MG63 (cell line): ENCODE measurements around the gene MACROD2. TPM values are rescaled to one million over a fixed set of nuclear protein-coding genes. Genes with fewer than 3 reads are reported as not detected.
"Not testable (repeated sequence)": the region's sequence is repeated elsewhere in the genome, so short reads cannot be mapped to it uniquely, and the experiment has no call there.

Experiments
- DNase-seq: peaks from one replicate; pipeline ENCODE4 v3.0.0-alpha.2; 2020
- H3K27me3 ChIP-seq: fragments of 250-450 bp; sonication (Bioruptor Pico); 2 replicates; pipeline ENCODE4 v1.5.1; 2020; ENCODE audit warnings: mild to moderate bottlenecking, moderate library complexity
- H3K36me3 ChIP-seq: fragments of 250-450 bp; sonication (Bioruptor Pico); 2 replicates; pipeline ENCODE4 v1.5.1; 2020; ENCODE audit warnings: mild to moderate bottlenecking, moderate library complexity
- H3K4me3 ChIP-seq: fragments of 250-450 bp; sonication (Bioruptor Pico); 2 replicates; pipeline ENCODE4 v1.5.1; 2020; ENCODE audit warnings: mild to moderate bottlenecking, moderate library complexity
- H3K9me3 ChIP-seq: fragments of 250-450 bp; sonication (Bioruptor Pico); 2 replicates; pipeline ENCODE4 v1.5.1; 2020; ENCODE audit warnings: mild to moderate bottlenecking, moderate library complexity
- total RNA-seq: library from RNA; depleted of rRNA; stranded (reverse); fragments of >200 nt; shearing (Covaris generic); gene quantifications from 2 replicates; pipeline ENCODE4 v1.2.3, GENCODE V29; 2014; ENCODE audit warnings: low replicate concordance

Gene MACROD2
- total RNA-seq, 1 experiment from 2014 or later: 0.66 TPM

DNA sequence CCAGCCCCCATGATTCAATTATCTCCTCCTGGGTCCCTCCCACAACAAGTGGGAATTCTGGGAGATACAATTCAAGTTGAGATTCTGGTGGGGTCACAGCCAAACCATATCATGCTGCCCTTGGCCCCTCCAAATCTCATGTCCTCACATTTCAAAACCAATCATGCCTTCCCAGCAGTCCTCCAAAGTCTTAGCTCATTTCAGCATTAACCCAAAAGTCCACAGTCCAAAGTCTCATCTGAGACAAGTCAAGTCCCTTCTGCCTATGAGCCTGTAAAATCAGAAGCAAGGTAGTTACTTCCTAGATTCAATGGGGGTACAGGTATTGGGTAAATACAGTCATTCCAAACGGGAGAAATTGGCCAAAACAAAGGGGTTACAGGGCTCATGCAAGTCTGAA, 1021.6 kb downstream of the MACROD2 start:
- H3K36me3 ChIP-seq, H3K4me3 ChIP-seq, DNase-seq, H3K9me3 ChIP-seq, H3K27me3 ChIP-seq: not testable (repeated sequence)

DNA sequence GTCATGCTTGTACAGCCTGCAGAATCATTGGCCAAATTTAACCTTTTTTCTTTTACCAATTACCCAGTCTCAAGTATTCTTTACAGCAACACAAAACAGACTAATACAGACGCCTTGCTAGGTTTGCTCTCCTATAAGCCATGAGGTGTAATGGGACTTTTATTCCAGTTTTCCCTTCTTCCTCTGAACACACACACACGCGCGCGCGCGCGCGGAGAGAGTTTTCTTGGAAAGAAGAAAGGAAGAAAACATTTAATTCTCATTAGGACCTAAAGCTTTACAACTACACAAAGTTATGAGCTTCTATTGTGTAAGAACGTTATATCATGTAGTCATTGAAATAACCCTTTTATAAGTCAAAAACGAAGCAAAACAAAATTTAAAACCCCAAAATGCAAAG, 1023.6 kb downstream of the MACROD2 start:
- Histone ChIP-seq H3K36me3 (no peaks in the 10 kb centered on the region), H3K27me3 (no peaks in the 10 kb centered on the region), H3K4me3 (no peak overlapping the region), H3K9me3 (no peaks in the 10 kb centered on the region)
- no peak for DNase-seq

DNA sequence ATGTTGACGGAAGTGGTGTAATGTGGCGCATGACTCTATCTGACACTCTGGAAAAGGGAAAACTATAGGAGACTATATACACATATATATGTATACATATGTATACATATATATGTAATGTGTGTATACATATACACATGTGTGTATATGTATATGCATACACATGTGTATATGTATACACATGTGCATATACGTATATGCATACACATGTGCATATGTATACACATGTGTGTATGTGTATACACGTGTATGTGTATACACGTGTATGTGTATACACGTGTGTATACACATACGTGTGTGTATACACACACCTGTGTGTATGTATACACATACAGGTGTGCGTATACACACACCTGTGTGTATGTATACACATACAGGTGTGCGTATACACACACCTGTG, 1025.5 kb downstream of the MACROD2 start:
- no peak for DNase-seq

DNA sequence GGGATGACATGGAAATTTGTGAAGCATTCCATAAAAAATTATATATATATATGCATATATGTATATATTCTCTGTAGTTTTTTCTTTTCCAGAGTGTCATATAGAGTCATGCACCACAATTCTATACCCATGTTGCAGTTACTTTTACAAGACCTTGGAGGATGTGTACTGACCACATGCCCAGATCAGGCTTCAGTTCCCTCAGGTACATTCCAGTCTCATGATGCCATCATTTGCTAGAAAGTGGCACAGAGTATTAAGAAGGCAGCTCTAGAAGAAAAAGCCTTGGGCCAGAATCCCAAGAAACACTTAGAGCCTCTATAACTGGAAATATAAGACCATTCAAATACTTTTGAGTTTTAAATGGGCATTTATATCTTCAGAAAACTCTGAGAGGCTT, 1027.6 kb downstream of the MACROD2 start:
- no peaks in the 10 kb centered on the region for H3K36me3 ChIP-seq
- no peaks in the 10 kb centered on the region for H3K27me3 ChIP-seq
- no peak overlapping the region for H3K4me3 ChIP-seq
- no peak for DNase-seq
- no peaks in the 10 kb centered on the region for H3K9me3 ChIP-seq

More for the DNA sequence above, 1025.5 kb downstream of the MACROD2 start:
- H3K36me3 ChIP-seq: no peaks in the 10 kb centered on the region
- H3K9me3 ChIP-seq: no peaks in the 10 kb centered on the region
- H3K4me3 ChIP-seq: no peak overlapping the region
- H3K27me3 ChIP-seq: no peaks in the 10 kb centered on the region

DNA sequence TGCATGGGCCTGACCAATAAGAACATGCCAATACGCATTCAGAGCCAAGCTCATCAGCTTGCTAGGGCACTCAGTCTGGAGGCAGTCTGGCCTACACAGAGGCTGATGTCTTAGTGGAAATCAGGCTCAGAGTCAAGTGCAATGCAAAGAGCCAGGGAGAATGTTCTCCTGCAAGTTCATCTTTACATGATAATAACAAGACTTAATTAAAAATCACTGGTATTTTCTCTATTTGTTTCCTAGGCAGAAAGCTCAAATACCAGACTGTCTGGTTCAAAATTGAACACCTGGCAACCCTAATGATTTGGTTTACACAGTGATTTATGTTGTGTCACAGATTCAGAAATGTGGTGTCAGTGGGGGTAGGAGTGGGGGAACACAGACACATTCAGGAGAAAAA, 1031.4 kb downstream of the MACROD2 start:
- Histone ChIP-seq H3K4me3 (no peak overlapping the region), H3K36me3 (no peaks in the 10 kb centered on the region), H3K9me3 (no peaks in the 10 kb centered on the region), H3K27me3 (no peaks in the 10 kb centered on the region)
- no peak for DNase-seq

DNA sequence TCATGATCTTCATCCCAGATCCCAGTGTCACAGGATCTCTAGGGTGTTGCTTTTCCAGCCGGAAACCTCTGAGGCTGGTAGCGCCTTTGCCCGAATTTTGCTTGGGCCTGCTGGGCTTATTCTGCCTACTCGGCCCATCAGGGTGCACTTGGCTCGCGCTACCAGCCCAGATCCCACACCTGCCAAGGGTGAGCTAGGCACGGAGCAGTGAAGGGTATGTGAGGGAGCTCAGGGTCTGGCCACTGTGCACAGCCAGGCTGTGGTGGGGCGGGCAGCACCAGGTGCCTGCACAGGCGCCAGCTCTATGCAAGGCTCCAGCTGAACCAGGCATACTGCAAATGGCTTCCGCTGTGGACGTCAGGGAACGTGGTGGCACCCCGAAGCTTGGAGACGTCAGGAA, 1035.5 kb downstream of the MACROD2 start:
- H3K4me3 ChIP-seq: no peak overlapping the region
- no peaks in the 10 kb centered on the region for H3K27me3 ChIP-seq
- no peak for DNase-seq
- no peaks in the 10 kb centered on the region for H3K9me3 ChIP-seq
- H3K36me3 ChIP-seq: no peaks in the 10 kb centered on the region

GRCh38 chr20:15031546-15032351, 1036.4 kb downstream of the MACROD2 start:
- Histone ChIP-seq H3K36me3 (no peaks in the 10 kb centered on the region), H3K9me3 (no peaks in the 10 kb centered on the region), H3K4me3 (no peak overlapping the region), H3K27me3 (no peaks in the 10 kb centered on the region)
- no peak for DNase-seq

DNA sequence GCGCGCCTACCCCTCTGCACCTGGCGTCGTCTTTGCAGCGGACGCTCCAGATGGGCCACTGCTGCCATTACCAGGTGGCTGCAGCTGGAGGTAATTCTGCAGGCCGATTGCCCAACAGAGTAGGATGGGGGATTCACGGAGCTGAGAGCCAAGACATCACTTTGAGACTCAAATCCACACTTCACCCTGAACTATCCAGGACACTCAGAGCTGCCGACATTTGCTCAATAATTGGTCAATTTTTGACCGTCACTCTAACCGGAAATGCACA, 1037.0 kb downstream of the MACROD2 start:
- H3K27me3 ChIP-seq: no peaks in the 10 kb centered on the region
- no peaks in the 10 kb centered on the region for H3K36me3 ChIP-seq
- no peaks in the 10 kb centered on the region for H3K9me3 ChIP-seq
- no peak overlapping the region for H3K4me3 ChIP-seq
- DNase-seq: no peak

DNA sequence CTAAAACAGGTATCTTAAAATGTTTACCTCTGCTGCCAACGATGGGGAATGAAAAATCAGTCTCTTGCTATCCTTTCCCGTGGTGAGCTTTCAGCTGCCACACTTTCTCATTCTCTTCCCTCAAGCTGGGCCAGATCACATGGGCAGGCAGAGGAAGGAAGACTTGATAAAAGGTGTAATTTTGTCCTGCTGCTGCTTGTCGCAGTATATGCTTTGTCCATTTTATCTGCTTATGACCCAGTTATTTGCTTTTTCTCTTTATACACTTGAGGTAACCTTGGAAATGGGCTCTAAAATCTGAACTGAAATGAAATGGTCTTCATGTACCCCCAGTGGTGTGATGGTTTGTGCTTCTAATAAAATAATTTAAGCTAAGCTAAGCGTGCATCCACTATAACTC, 1038.0 kb downstream of the MACROD2 start:
- no peaks in the 10 kb centered on the region for H3K9me3 ChIP-seq
- no peaks in the 10 kb centered on the region for H3K36me3 ChIP-seq
- DNase-seq: no peak
- H3K4me3 ChIP-seq: no peak overlapping the region
- no peaks in the 10 kb centered on the region for H3K27me3 ChIP-seq

DNA sequence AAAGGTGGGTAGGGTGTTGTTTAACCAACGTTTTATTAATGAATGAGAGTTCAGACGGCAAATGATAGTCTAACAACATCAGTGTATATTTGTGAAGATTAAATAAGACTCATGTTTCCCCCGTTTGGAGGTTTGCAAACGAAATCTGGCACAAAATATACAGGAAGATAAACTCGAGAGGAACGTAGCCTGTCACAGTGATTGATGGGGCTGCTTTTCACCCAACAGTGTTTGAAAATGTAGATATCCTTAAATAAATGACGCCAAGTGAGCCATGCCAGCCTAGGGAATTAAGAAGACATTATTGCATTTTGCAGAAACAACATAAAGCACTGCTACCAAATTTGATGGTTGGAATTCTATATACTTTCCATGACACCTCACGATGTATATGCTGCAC, 1038.6 kb downstream of the MACROD2 start:
- no peaks in the 10 kb centered on the region for H3K9me3 ChIP-seq
- H3K36me3 ChIP-seq: no peaks in the 10 kb centered on the region
- no peak for DNase-seq
- H3K27me3 ChIP-seq: no peaks in the 10 kb centered on the region
- no peak overlapping the region for H3K4me3 ChIP-seq

DNA sequence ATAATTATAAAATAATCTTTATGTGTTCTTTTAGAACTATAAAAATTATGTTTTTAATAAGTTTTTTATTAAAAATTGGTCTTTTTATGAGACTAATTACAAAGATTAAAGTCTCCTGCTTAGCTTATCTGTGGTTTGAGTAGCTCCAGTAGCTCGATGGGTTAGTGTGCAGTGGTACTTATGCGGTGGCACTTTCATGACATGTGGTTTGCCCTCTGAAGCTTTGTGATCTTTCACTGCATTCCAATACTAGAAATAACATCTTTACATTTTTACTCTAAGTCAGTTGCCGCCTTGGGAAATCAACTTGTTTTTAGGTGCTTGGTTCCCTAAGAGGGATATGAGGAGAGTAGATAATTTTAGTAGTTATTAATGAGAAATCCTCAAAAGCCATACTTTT, 1041.6 kb downstream of the MACROD2 start:
- H3K36me3 ChIP-seq: no peaks in the 10 kb centered on the region
- no peaks in the 10 kb centered on the region for H3K9me3 ChIP-seq

DNA sequence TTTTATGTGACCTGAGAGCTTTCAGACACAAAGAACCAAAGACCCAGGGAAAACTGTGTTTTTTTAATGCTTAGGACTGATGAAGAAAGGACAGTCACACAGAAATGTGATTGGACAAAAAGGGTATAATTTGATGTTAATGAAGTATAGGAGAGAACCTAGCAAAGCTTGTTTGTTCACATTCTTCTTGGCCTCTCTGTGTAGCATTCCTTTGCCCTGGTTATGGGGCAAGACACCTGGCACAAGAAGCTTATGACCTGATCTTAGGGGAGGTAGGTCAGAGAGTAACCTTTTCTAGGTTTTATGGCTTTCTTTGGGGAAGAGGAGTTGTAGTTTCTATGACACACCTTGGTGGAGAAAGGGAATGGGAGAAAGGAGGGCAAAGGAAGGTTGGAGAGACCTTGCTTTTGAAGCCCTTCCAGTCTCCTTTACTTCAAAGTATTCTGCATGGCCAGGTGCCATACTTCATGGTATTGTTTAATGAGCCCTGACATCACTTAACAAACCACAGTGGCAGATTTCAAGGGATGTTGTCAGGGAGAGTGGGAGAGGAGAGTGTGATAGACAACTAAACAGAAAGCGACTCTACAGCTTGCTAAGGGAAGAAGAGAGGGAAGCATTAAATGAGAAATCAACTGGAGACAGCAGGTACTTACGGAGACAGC, 1043.9 kb downstream of the MACROD2 start:
- no peaks in the 10 kb centered on the region for H3K9me3 ChIP-seq
- H3K36me3 ChIP-seq: no peaks in the 10 kb centered on the region
- DNase-seq: no peak
- no peak overlapping the region for H3K4me3 ChIP-seq
- H3K27me3 ChIP-seq: no peaks in the 10 kb centered on the region

More for the DNA sequence above, 1041.6 kb downstream of the MACROD2 start:
- Histone ChIP-seq H3K27me3 (no peaks in the 10 kb centered on the region), H3K4me3 (no peak overlapping the region)
- DNase-seq: no peak

DNA sequence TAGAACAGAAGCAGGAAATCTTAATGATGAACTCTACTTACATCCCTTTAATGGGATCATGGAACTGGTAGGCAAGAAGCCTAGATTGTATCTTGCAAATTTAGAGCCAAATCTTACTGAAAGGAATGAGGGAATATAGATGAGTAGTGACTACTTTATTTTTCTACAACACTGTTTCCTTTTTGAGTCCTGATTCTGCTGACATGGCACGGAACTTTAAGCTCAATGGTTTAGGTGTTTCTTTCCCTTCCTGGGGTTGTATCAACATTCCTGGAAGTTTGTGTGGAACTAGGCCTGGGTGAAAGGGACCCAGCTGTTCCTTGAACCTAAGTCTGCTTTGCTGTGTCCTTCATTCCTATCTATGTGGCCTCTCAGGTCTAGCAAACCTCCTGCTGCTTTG, 1047.4 kb downstream of the MACROD2 start:
- DNase-seq: no peak
- H3K36me3 ChIP-seq: no peaks in the 10 kb centered on the region

GRCh38 chr20:15045246-15045645, 1049.9 kb downstream of the MACROD2 start:
- Histone ChIP-seq H3K27me3 (no peaks in the 10 kb centered on the region), H3K4me3 (no peak overlapping the region), H3K36me3 (no peaks in the 10 kb centered on the region), H3K9me3 (no peaks in the 10 kb centered on the region)
- DNase-seq: no peak

More for the DNA sequence above, 1047.4 kb downstream of the MACROD2 start:
- H3K27me3 ChIP-seq: no peaks in the 10 kb centered on the region
- H3K4me3 ChIP-seq: no peak overlapping the region
- no peaks in the 10 kb centered on the region for H3K9me3 ChIP-seq

DNA sequence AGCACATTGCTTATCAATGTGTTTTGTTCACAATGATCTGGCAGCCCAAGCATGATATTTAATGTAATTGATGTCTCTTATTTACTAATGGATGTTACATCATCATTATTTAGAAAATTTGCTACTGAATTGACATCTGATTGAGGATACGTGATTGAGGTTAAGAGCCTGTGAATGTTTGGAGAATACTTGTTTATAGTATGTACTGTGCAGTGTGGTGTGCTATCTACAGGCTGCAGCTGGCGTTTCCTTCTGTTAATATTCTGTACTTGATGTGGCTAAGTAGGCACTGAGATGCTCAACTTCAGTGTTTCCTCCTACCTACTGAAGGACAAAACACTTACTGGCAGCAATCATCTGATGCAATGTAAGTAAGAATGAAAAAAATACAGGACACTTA, 1051.7 kb downstream of the MACROD2 start:
- Histone ChIP-seq H3K36me3 (no peaks in the 10 kb centered on the region), H3K9me3 (no peaks in the 10 kb centered on the region), H3K4me3 (no peak overlapping the region), H3K27me3 (no peaks in the 10 kb centered on the region)
- no peak for DNase-seq

DNA sequence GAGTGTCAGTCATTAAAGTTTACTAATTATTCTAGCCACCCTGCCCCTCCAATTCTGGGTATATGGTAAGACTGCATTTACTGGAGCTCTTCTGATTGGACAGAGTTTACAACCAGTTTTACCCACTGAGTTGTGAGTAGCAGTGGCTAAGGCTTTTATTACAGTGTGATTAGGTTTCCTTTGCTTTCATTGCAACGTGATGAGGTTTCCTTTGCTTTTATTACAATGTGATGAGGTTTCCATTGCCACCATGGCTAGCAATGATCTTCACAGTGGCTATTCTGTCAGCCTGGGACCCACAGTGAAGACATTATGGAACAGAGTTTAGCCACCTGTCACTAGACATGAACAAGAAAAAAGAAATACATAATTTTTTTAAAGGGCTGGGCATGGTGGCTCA, 1052.3 kb downstream of the MACROD2 start:
- no peak for DNase-seq
- H3K4me3 ChIP-seq: no peak overlapping the region
- H3K27me3 ChIP-seq: no peaks in the 10 kb centered on the region
- H3K36me3 ChIP-seq: no peaks in the 10 kb centered on the region
- H3K9me3 ChIP-seq: no peaks in the 10 kb centered on the region

GRCh38 chr20:15056246-15056645, 1060.9 kb downstream of the MACROD2 start:
- DNase-seq: no peak
- H3K36me3 ChIP-seq: no peaks in the 10 kb centered on the region
- H3K27me3 ChIP-seq: no peaks in the 10 kb centered on the region

GRCh38 chr20:15058841-15059240, 1063.5 kb downstream of the MACROD2 start:
- DNase-seq: no peak
- Histone ChIP-seq H3K27me3 (no peaks in the 10 kb centered on the region), H3K4me3 (no peak overlapping the region), H3K9me3 (no peaks in the 10 kb centered on the region), H3K36me3 (no peaks in the 10 kb centered on the region)

More at GRCh38 chr20:15056246-15056645, 1060.9 kb downstream of the MACROD2 start:
- H3K9me3 ChIP-seq: no peaks in the 10 kb centered on the region
- H3K4me3 ChIP-seq: no peak overlapping the region
